WTC11 (cell line): ENCODE results near the gene NCKAP5. TPM values are rescaled to one million over a fixed set of nuclear protein-coding genes. Genes with fewer than 3 reads are reported as not detected.

Source experiments
- ATAC-seq: fragments of 200-7000 bp; cut with Tn5 transposase; 2 replicates; pipeline ENCODE4 v1.10.0; 2021; ENCODE audit warnings: mild to moderate bottlenecking, moderate library complexity
- CTCF ChIA-PET: fragments of 300-600 bp; sonication (Branson Sonifier 250); formaldehyde crosslinking; loops from one replicate; lab custom pipeline; 2021; ENCODE audit warnings: antibody characterized with exemption; lab: Charles Lee
- POLR2A ChIA-PET: fragments of 350-600 bp; sonication (Branson Sonifier 250); formaldehyde crosslinking; loops from one replicate; lab custom pipeline; 2021; ENCODE audit warnings: antibody characterized with exemption; lab: Charles Lee
- DNase-seq: peaks from one replicate; pipeline ENCODE4 v3.0.0; 2021; ENCODE audit warnings: low spot score
- H3K27ac Mint-ChIP-seq: 2 replicates; pipeline ENCODE4 v1.8.0; 2021; ENCODE audit warnings: mixed read lengths
- H3K27me3 Mint-ChIP-seq: 2 replicates; pipeline ENCODE4 v1.8.0; 2021; ENCODE audit warnings: low read depth, mild to moderate bottlenecking, moderate library complexity, mixed read lengths
- H3K36me3 Mint-ChIP-seq: 2 replicates; pipeline ENCODE4 v1.8.0; 2021; ENCODE audit warnings: mixed read lengths
- H3K4me1 Mint-ChIP-seq: 2 replicates; pipeline ENCODE4 v1.8.0; 2022; ENCODE audit warnings: mixed read lengths
- H3K4me3 Mint-ChIP-seq: 2 replicates; pipeline ENCODE4 v1.8.0; 2021; ENCODE audit warnings: mild to moderate bottlenecking, moderate library complexity, mixed read lengths
- H3K9me3 Mint-ChIP-seq: 2 replicates; pipeline ENCODE4 v1.8.0; 2021; ENCODE audit warnings: mixed read lengths
- ARID4B ChIP-seq: sonication (generic); formaldehyde crosslinking; IDR thresholded peaks from 2 replicates; pipeline ENCODE4 v1.8.0; 2023; ENCODE audit warnings: missing genetic modification reagents, mild to moderate bottlenecking, borderline replicate concordance
- ATF2 ChIP-seq: sonication (generic); formaldehyde crosslinking; IDR thresholded peaks from 2 replicates; pipeline ENCODE4 v1.8.1; 2022; ENCODE audit warnings: low read depth, missing genetic modification reagents, borderline replicate concordance
- CBFB ChIP-seq: sonication (generic); formaldehyde crosslinking; IDR thresholded peaks from 2 replicates; pipeline ENCODE4 v1.8.1; 2022; ENCODE audit warnings: mild to moderate bottlenecking, low read depth, missing genetic modification reagents
- EMX1 ChIP-seq: fragments of 250-450 bp; sonication (Bioruptor Pico); IDR thresholded peaks from 2 replicates; pipeline ENCODE4 v1.8.0; 2021; ENCODE audit warnings: mild to moderate bottlenecking
- JAZF1 ChIP-seq: fragments of 250-450 bp; sonication (Bioruptor Pico); IDR thresholded peaks from 2 replicates; pipeline ENCODE4 v1.9.0; 2021; ENCODE audit warnings: moderate library complexity, mild to moderate bottlenecking, inconsistent platforms
- JUN ChIP-seq: sonication (generic); formaldehyde crosslinking; IDR thresholded peaks from 2 replicates; pipeline ENCODE4 v1.8.0; 2023; ENCODE audit warnings: mild to moderate bottlenecking, missing genetic modification reagents
- NFYB ChIP-seq: sonication (generic); formaldehyde crosslinking; conservative IDR thresholded peaks from 2 replicates; pipeline ENCODE4 v1.8.0; 2022; ENCODE audit warnings: low read depth, missing genetic modification reagents
- PREB ChIP-seq: sonication (generic); formaldehyde crosslinking; IDR thresholded peaks from 2 replicates; pipeline ENCODE4 v1.8.1; 2022; ENCODE audit warnings: mild to moderate bottlenecking, missing genetic modification reagents, moderate library complexity, borderline replicate concordance
- RORB ChIP-seq: fragments of 250-450 bp; sonication (Bioruptor Pico); IDR thresholded peaks from 2 replicates; pipeline ENCODE4 v1.9.0; 2021; ENCODE audit warnings: mild to moderate bottlenecking
- SOX15 ChIP-seq: fragments of 250-450 bp; sonication (Bioruptor Pico); IDR thresholded peaks from 2 replicates; pipeline ENCODE4 v1.9.0; 2021; ENCODE audit warnings: mild to moderate bottlenecking
- TEAD4 ChIP-seq: sonication (generic); formaldehyde crosslinking; IDR thresholded peaks from 2 replicates; pipeline ENCODE4 v1.8.0; 2022; ENCODE audit warnings: mild to moderate bottlenecking, missing genetic modification reagents
- ZBTB43 ChIP-seq: sonication (generic); formaldehyde crosslinking; IDR thresholded peaks from 2 replicates; pipeline ENCODE4 v1.8.1; 2023; ENCODE audit warnings: mild to moderate bottlenecking, missing genetic modification reagents
- ZNF396 ChIP-seq: fragments of 250-450 bp; sonication (Bioruptor Pico); IDR thresholded peaks from 2 replicates; pipeline ENCODE4 v1.8.0; 2021; ENCODE audit warnings: mild to moderate bottlenecking, moderate library complexity, borderline replicate concordance
- ZNF425 ChIP-seq: fragments of 250-450 bp; sonication (Bioruptor Pico); conservative IDR thresholded peaks from 2 replicates; pipeline ENCODE4 v1.9.0; 2021; ENCODE audit warnings: mild to moderate bottlenecking
- total RNA-seq: library from RNA; stranded (reverse); gene quantifications from 3 replicates; pipeline ENCODE4 v1.2.3, GENCODE V29; 2021
- TF ChIP-seq, protein P1 (sequence below): sonication (generic); formaldehyde crosslinking; IDR thresholded peaks from 2 replicates; pipeline ENCODE4 v1.8.1; 2023; ENCODE audit warnings: mild to moderate bottlenecking, missing genetic modification reagents, moderate library complexity
- TF ChIP-seq, protein P2 (sequence below): sonication (generic); formaldehyde crosslinking; IDR thresholded peaks from 2 replicates; pipeline ENCODE4 v1.8.1; 2023; ENCODE audit warnings: mild to moderate bottlenecking, missing genetic modification reagents, moderate library complexity
- TF ChIP-seq, protein P3 (sequence below): sonication (generic); formaldehyde crosslinking; IDR thresholded peaks from 2 replicates; pipeline ENCODE4 v1.8.1; 2023; ENCODE audit warnings: mild to moderate bottlenecking, moderate library complexity, missing genetic modification reagents
- TF ChIP-seq, protein P4 (sequence below): sonication (generic); formaldehyde crosslinking; IDR thresholded peaks from 2 replicates; pipeline ENCODE4 v1.8.0; 2022; ENCODE audit warnings: mild to moderate bottlenecking, missing genetic modification reagents
- TF ChIP-seq, protein P5 (sequence below): fragments of 250-450 bp; sonication (Bioruptor Pico); IDR thresholded peaks from 2 replicates; pipeline ENCODE4 v1.8.0; 2021; ENCODE audit warnings: mild to moderate bottlenecking

NCKAP5 gene
- total RNA-seq, 1 experiment from 2014 or later, result 0.55 TPM

GRCh38 chr2:132857319-132857718 is 710.9 kb downstream of the NCKAP5 start:
- ChIA-PET POLR2A (no interaction called here), CTCF (no interaction called here)
- Mint-ChIP-seq H3K4me3 (no peak overlapping the region), H3K27me3 (no peaks in the 10 kb centered on the region), H3K27ac (no peak overlapping the region), H3K9me3 (no peaks in the 10 kb centered on the region), H3K4me1 (peaks cover 9% of the 10 kb centered on the region), H3K36me3 (no peaks in the 10 kb centered on the region)
- ATAC-seq, result no peak
- no peak for DNase-seq
- TF ChIP-seq JAZF1 (CRISPR knock-in tag), result no peak
- TF ChIP-seq ARID4B (CRISPR knock-in tag), result no peak
- TF ChIP-seq ATF2, result no peak
- no peak for TF ChIP-seq TEAD4
- TF ChIP-seq ZNF396, result no peak
- TF ChIP-seq CBFB (CRISPR knock-in tag), result no peak
- TF ChIP-seq, protein P1, sequence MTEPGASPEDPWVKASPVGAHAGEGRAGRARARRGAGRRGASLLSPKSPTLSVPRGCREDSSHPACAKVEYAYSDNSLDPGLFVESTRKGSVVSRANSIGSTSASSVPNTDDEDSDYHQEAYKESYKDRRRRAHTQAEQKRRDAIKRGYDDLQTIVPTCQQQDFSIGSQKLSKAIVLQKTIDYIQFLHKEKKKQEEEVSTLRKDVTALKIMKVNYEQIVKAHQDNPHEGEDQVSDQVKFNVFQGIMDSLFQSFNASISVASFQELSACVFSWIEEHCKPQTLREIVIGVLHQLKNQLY (CRISPR knock-in tag), result no peak
- TF ChIP-seq, protein P2, sequence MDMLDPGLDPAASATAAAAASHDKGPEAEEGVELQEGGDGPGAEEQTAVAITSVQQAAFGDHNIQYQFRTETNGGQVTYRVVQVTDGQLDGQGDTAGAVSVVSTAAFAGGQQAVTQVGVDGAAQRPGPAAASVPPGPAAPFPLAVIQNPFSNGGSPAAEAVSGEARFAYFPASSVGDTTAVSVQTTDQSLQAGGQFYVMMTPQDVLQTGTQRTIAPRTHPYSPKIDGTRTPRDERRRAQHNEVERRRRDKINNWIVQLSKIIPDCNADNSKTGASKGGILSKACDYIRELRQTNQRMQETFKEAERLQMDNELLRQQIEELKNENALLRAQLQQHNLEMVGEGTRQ, result no peak

DNA sequence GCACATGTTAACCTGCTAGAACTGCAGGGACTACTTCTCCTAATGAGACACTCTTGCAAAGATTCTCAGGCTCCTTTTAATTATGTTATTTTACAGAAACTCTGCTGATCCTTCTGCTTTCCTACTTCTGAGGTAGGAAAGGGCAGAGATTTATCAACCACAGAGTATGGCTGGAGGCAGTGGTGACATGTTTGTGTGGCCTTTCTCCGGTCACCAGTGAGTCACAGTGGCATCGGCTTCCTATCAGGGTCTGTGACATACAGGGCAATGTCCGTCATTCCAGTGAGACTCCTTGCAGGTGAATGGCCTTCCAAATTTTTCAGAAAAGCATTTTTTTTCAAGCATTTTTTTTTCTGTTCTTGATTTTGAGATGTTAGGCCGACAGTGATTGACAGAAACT is 717.6 kb downstream of the NCKAP5 start:
- H3K36me3 Mint-ChIP-seq, result no peaks in the 10 kb centered on the region
- H3K4me1 Mint-ChIP-seq, result 0 out of 2 replicates have a peak, but pooled peaks cover 5% of the 10 kb centered on the region
- CTCF ChIA-PET, result interaction anchor here (0.8 kb wide), 1 partner anchor 321 kb away, joined by 4 read pairs; no protein-coding TSS in a partner anchor
- H3K9me3 Mint-ChIP-seq, result no peaks in the 10 kb centered on the region
- ATAC-seq, result no peak
- POLR2A ChIA-PET, result no interaction called here
- no peak overlapping the region for H3K27ac Mint-ChIP-seq
- H3K27me3 Mint-ChIP-seq, result no peaks in the 10 kb centered on the region
- DNase-seq, result no peak
- H3K4me3 Mint-ChIP-seq, result no peak overlapping the region
- TF ChIP-seq SOX15 (CRISPR knock-in tag), result no peak
- TF ChIP-seq JUN (CRISPR knock-in tag), result no peak
- TF ChIP-seq, protein P3, sequence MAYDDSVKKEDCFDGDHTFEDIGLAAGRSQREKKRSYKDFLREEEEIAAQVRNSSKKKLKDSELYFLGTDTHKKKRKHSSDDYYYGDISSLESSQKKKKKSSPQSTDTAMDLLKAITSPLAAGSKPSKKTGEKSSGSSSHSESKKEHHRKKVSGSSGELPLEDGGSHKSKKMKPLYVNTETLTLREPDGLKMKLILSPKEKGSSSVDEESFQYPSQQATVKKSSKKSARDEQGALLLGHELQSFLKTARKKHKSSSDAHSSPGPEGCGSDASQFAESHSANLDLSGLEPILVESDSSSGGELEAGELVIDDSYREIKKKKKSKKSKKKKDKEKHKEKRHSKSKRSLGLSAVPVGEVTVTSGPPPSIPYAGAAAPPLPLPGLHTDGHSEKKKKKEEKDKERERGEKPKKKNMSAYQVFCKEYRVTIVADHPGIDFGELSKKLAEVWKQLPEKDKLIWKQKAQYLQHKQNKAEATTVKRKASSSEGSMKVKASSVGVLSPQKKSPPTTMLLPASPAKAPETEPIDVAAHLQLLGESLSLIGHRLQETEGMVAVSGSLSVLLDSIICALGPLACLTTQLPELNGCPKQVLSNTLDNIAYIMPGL (CRISPR knock-in tag), result no peak
- no peak for TF ChIP-seq NFYB (CRISPR knock-in tag)
- TF ChIP-seq, protein P4, sequence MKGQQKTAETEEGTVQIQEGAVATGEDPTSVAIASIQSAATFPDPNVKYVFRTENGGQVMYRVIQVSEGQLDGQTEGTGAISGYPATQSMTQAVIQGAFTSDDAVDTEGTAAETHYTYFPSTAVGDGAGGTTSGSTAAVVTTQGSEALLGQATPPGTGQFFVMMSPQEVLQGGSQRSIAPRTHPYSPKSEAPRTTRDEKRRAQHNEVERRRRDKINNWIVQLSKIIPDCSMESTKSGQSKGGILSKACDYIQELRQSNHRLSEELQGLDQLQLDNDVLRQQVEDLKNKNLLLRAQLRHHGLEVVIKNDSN (CRISPR knock-in tag), result no peak
- TF ChIP-seq ZNF425, result no peak
- no peak for TF ChIP-seq RORB (CRISPR knock-in tag)
- TF ChIP-seq, protein P5, sequence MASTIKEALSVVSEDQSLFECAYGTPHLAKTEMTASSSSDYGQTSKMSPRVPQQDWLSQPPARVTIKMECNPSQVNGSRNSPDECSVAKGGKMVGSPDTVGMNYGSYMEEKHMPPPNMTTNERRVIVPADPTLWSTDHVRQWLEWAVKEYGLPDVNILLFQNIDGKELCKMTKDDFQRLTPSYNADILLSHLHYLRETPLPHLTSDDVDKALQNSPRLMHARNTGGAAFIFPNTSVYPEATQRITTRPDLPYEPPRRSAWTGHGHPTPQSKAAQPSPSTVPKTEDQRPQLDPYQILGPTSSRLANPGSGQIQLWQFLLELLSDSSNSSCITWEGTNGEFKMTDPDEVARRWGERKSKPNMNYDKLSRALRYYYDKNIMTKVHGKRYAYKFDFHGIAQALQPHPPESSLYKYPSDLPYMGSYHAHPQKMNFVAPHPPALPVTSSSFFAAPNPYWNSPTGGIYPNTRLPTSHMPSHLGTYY (CRISPR knock-in tag), result no peak
- TF ChIP-seq PREB (CRISPR knock-in tag), result no peak
- TF ChIP-seq EMX1 (CRISPR knock-in tag), result no peak
- TF ChIP-seq ZBTB43 (CRISPR knock-in tag), result no peak
